GM18505 (cell line): ENCODE results near the gene DEF6.
"Not testable (repeated sequence)": the region's sequence is repeated elsewhere in the genome, so short reads cannot be mapped to it uniquely, and the experiment has no call there.

Experiments used
- ATAC-seq: cut with Tn5 transposase; IDR thresholded peaks from one replicate; pipeline ENCODE4 v1.9.1; 2021; ENCODE audit not compliant: unreplicated experiment
- POLR2A ChIP-seq: IDR thresholded peaks from 4 replicates; pipeline ENCODE4 v1.6.1; 2011; ENCODE audit warnings: borderline replicate concordance; ENCODE audit not compliant: insufficient read depth, insufficient read length; ENCODE audit errors: extremely low read depth

DEF6 gene

DNA sequence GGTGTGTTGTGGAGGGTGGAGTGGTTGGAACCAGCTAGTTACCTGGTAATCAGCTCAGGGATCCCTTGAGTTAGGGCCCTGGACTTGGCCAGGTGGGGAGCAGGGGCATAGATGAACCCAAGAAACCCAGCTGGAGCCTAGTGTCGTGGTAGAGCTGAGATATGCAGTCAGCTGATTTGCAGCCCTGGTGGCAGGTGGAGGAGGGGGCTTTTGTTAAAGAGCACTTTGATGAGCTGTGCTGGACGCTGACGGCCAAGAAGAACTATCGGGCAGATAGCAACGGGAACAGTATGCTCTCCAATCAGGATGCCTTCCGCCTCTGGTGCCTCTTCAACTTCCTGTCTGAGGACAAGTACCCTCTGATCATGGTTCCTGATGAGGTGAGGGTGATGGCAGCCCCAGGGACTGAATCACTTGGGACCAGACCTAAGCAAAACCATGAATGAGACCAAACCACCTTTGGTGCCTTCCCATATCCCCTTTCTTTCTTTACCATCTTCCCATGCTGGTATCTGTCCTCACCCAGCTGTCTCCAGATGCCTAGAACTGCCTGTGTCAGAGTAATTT, 12.7 kb downstream of the DEF6 start:
- ATAC-seq, result no peak
- no peak for TF ChIP-seq POLR2A

DNA sequence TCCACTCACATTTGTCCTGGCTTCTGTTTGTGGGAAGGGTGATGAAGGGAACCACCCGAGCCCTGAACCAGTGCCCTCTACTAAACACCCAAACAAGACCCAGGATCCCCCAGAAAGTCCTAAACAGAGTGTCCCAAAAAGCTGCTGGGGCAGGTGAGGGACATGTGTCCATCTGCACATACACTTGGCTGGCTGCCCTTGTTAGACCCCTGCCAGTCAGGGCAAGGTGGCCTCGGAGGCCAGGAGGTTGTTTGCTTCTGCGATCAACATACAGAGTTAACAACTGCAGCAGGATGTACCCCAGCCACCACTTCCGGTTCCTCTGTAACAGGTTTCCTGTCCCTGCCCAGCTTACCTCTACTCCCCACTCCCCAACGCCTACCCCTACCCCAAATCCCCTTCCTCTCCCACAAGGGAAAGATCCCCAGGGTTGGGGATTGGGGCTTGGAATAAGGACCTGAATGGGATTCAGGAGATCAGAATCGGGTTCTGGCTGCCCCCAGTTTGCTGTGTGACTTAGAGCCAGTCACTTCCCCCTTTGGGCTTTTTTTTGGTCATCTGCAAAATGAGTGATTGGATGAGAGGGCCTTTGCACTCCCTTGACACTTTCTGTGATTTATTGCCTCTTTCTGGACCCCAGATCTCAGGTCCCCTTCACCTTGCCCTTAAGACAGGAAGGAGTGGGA, 13.9 kb downstream of the DEF6 start:
- TF ChIP-seq POLR2A, result no peak
- no peak for ATAC-seq

DNA sequence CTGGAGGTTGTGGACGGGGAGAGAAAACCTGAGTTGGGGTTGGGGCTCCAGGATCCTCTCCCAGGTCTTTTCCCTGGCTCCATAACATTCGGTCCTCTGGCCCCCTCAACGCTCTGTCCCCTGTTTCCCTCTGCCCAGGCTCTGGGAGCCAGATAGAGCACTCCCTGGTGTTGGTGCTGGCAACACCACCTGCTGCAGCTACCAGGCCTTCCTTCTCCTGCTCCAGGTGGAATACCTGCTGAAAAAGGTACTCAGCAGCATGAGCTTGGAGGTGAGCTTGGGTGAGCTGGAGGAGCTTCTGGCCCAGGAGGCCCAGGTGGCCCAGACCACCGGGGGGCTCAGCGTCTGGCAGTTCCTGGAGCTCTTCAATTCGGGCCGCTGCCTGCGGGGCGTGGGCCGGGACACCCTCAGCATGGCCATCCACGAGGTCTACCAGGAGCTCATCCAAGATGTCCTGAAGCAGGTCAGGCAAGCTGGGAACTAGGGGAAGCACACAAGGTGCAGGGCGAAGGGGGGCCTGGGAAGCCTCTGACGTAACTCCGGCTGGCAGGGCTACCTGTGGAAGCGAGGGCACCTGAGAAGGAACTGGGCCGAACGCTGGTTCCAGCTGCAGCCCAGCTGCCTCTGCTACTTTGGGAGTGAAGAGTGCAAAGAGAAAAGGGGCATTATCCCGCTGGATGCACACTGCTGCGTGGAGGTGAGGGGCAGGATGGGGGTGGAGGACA, 14.6 kb downstream of the DEF6 start:
- ATAC-seq, result no peak
- TF ChIP-seq POLR2A, result no peak

DNA sequence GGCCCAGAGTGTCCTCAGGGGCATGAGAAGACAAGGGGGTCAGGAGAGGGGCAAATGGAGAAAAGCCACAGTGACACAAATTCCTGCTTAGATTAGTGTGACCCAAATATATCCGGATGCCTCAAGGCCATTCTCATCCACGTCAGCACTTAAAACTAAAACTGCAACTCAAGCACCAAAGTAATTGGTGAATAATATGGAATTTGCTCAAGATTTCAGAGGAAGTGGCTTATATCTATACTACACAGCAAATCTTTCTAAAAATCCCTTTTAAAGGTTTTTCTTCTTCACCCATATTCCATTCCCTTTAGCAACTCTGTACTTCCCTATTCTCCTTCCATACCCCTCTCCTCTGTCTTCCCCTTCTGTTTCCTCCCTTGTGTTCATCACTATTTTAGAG, 15.2 kb downstream of the DEF6 start:
- ATAC-seq, result no peak
- no peak for TF ChIP-seq POLR2A

DNA sequence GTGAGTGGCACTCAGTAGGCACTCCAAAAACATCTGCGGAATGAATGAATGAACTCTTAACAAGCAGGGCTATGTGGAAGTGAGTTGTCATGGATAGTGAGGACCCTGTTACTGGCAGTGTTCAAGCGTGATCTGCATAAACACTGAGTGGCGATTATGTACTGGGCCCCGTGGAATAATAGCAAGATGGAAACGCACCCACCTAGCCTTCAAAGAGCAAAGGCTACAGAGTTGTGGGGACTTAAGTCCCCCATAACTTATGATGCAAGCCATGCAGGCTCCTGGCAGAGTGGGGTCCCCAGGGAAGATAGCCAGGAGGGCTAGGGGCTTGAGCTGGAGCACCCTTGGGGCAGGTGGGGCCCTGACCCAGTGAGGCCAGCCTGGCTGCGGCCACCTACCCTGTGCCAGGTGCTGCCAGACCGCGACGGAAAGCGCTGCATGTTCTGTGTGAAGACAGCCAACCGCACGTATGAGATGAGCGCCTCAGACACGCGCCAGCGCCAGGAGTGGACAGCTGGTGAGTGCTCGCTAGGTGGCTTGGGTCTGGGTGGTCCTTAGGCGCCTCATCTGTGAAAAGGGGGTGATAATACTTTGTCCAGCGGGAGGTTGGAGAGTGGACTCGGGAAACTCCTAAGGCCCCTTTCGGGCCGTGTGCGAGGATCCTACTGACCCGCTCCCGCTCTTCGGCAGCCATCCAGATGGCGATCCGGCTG, 20.0 kb downstream of the DEF6 start:
- ATAC-seq, result no peak
- no peak for TF ChIP-seq POLR2A

DNA sequence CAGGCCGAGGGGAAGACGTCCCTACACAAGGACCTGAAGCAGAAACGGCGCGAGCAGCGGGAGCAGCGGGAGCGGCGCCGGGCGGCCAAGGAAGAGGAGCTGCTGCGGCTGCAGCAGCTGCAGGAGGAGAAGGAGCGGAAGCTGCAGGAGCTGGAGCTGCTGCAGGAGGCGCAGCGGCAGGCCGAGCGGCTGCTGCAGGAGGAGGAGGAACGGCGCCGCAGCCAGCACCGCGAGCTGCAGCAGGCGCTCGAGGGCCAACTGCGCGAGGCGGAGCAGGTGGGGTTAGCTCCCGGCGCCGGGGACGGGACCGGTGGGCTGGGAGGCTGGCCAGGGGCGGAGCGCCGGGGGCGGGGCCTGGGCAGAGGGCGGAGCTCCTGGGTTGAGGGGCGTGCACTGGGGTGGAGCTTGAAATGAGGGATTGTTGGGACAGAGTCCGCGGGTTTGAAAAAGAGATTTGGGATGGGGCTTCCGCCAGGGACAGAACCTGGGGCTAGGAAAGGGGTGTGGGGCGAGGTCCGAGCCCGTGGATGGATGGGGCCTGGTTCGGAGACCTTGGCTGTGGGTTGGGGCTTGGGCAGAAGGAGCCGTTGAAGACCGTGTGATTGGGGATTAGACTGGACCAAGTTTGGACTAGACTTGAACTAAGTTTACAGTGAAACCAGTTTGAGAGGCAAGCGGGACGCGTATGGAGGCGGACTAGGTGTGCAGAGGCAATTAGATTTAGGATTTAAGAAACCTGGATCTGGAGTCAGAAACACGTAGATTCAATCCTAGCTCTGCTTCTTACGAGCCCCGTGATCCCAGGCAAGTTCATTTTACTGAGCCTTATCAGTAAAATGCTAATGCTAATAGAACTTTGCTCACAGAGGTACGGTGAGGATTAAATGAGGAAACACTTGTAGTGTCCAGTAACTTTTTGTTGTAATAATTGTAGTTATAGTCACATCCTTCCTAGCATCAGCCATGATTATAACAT, 20.9 kb downstream of the DEF6 start:
- ATAC-seq, result no peak
- no peak for TF ChIP-seq POLR2A

DNA sequence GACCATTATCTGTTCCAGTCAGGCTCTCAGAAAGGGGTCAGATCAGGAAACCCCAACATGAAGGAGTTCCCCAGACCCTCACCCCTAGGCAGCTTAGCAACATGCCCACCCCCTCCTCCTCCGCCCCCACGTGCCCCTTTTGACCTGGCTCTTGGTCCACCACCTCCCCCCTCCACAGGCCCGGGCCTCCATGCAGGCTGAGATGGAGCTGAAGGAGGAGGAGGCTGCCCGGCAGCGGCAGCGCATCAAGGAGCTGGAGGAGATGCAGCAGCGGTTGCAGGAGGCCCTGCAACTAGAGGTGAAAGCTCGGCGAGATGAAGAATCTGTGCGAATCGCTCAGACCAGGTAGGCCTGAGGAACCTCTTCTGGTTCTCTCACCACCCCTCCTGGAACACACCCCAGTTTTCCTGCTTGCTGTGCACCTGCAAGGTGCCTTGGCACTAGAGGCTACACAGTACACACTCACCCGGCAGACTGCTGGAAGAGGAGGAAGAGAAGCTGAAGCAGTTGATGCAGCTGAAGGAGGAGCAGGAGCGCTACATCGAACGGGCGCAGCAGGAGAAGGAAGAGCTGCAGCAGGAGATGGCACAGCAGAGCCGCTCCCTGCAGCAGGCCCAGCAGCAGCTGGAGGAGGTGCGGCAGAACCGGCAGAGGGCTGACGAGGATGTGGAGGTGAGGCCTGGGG, 21.9 kb downstream of the DEF6 start:
- TF ChIP-seq POLR2A, result no peak
- ATAC-seq, result no peak

DNA sequence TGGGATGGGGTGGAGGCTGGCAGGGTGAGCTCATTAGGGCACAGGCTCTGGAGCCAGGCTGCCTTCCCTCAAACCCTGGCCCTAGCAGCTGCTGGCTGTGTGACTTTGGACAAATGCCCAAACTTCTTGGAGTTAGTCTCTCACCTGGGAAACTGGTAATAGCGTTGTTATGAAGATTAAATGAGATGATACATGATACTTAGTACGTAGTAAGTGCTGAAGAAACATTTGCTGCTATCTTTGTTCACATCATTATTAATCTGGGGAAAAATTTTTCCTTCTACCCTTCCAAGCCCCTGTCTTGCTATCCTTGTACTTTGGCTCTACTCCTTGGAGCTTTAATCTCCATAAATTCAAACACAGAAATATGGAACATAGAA, 22.4 kb downstream of the DEF6 start:
- no peak for TF ChIP-seq POLR2A
- no peak for ATAC-seq

DNA sequence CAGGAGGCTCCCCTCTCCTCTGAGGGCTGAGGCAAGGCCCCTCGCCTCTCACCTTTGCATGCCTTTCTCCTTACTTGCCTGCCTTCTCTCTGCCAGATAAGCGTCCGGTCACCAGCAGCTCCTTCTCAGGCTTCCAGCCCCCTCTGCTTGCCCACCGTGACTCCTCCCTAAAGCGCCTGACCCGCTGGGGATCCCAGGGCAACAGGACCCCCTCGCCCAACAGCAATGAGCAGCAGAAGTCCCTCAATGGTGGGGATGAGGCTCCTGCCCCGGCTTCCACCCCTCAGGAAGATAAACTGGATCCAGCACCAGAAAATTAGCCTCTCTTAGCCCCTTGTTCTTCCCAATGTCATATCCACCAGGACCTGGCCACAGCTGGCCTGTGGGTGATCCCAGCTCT, 23.5 kb downstream of the DEF6 start:
- TF ChIP-seq POLR2A, result no peak
- ATAC-seq, result no peak

DNA sequence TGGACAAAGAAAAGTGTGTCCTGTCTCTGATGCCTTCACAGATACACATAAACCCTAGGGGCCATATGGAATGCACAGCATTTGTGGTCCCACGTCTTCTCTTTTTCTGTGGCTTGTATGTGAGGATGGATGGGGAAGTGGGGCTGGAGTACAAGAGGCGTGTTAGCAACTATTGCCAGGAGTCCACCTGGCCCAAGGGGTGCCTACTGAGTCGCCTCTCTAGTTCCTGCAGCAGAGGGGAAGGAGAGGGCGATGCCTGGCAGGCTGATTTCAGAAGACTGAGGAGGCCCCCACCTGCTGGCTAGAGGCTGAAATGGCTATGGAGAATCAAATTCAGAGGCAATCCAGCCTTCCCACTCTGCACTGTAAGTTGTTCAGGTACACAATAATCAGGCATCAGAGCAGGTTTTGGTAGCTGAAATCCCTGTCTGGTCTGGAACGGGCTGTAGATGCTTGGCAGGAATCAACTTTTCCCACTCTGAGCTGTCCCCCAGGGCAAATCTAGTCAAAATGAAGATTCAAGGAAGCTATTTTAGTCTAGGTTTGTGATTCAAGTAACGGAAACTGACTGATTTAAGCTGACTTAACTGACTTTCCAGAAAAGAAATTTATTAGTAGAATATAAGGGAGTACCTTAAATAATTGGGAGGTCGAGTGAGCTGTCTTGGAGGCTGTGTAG, 29.9 kb downstream of the DEF6 start:
- TF ChIP-seq POLR2A, result no peak
- ATAC-seq, result no peak

DNA sequence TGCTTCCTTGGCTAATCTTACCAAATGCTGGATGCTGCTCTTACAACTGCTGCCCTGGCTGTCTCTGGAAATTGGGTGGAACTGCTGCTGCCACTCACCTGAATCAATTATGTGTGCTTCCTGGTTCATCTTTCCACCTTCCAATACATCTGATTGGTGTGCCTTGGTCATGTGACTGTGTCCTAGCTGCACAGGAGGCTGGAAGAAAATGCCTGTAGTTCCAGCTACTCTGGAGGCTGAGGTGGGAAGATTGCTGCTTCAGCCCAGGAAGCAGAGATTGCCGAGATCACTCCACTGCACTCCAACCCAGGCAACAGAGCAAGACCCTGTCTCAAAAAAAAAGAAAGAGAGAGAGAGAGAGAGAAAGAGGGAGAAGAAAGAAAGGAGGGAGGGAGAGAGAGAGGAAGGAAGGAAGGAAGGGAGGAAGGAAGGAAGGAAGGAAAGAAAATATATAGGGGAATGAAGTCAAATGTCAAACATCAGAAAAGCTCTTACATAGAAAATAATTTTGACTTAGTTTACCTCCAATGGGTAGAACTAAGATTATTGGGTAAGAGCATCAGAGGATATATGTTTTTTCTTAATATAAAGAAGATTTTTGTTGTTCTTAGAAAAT, 30.6 kb downstream of the DEF6 start:
- no peak for ATAC-seq
- no peak for TF ChIP-seq POLR2A

DNA sequence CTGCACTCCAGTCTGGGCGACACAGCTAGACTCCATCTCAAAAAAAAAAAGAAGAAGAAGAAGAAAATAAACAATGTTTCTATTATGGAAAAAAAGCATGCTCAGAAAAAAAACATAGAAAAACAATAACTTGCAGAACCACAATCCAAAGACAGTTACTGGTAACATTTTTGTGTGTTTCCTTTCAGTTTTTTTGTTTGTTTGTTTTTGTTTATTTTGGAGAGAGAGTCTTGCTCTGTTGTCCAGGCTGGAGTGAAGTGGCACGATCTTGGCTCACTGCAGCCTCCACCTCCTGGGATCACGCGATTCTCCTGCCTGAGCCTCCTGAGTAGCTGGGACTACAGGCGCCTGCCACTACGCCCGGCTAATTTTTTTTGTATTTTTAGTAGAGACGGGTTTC, 31.3 kb downstream of the DEF6 start:
- not testable (repeated sequence) for ATAC-seq
